WI38 (cell line): Measurements from ENCODE around the gene NDUFS1.
"Not testable (repeated sequence)": the region's sequence is repeated elsewhere in the genome, so short reads cannot be mapped to it uniquely, and the experiment has no call there.

ENCODE experiments used
- H3K4me3 ChIP-seq: 2 replicates; pipeline ENCODE4 v1.5.1; 2011; ENCODE audit warnings: low read depth, mild to moderate bottlenecking, control low read depth, low read length
- TF ChIP-seq, protein P1 (sequence below): IDR thresholded peaks from 2 replicates; pipeline ENCODE4 v1.5.1; 2012; ENCODE audit warnings: low read depth, mild to moderate bottlenecking, control low read depth, low read length

Gene NDUFS1

GRCh38 chr2:206176121-206176520 is 16.9 kb upstream of the NDUFS1 start:
- no peak overlapping the region for H3K4me3 ChIP-seq
- TF ChIP-seq, protein P1, sequence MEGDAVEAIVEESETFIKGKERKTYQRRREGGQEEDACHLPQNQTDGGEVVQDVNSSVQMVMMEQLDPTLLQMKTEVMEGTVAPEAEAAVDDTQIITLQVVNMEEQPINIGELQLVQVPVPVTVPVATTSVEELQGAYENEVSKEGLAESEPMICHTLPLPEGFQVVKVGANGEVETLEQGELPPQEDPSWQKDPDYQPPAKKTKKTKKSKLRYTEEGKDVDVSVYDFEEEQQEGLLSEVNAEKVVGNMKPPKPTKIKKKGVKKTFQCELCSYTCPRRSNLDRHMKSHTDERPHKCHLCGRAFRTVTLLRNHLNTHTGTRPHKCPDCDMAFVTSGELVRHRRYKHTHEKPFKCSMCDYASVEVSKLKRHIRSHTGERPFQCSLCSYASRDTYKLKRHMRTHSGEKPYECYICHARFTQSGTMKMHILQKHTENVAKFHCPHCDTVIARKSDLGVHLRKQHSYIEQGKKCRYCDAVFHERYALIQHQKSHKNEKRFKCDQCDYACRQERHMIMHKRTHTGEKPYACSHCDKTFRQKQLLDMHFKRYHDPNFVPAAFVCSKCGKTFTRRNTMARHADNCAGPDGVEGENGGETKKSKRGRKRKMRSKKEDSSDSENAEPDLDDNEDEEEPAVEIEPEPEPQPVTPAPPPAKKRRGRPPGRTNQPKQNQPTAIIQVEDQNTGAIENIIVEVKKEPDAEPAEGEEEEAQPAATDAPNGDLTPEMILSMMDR = no peak

GRCh38 chr2:206173147-206173546 is 13.9 kb upstream of the NDUFS1 start:
- H3K4me3 ChIP-seq = no peak overlapping the region

DNA sequence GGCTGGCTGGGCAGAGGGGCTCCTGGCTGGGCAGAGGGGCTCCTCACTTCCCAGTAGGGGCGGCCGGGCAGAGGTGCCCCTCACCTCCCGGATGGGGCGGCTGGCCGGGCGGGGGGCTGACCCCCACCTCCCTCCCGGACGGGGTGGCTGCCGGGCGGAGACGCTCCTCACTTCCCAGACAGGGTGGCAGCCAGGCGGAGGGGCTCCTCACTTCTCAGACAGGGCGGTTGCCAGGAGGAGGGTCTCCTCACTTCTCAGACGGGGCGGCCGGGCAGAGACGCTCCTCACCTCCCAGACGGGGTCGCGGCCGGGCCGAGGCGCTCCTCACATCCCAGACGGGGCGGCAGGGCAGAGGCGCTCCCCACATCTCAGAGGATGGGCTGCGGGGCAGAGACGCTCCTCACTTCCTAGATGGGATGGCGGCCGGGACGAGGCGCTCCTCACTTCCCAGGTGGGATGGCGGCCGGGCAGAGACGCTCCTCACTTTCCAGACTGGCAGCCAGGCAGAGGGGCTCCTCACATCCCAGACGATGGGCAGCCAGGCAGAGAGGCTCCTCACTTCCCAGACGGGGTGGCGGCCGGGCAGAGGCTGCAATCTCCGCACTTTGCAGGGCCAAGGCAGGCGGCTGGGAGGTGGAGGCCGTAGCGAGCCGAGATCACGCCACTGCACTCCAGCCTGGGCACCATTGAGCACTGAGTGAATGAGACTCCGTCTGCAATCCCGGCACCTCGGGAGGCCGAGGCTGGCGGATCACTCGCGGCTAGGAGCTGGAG is 12.6 kb upstream of the NDUFS1 start:
- H3K4me3 ChIP-seq = not testable (repeated sequence)

More at GRCh38 chr2:206173147-206173546, 13.9 kb upstream of the NDUFS1 start:
- TF ChIP-seq, protein P1 = no peak

- not testable (repeated sequence) for H3K4me3 ChIP-seq
Observed at GRCh38 chr2:206168230-206168629, 9.0 kb upstream of the NDUFS1 start.

DNA sequence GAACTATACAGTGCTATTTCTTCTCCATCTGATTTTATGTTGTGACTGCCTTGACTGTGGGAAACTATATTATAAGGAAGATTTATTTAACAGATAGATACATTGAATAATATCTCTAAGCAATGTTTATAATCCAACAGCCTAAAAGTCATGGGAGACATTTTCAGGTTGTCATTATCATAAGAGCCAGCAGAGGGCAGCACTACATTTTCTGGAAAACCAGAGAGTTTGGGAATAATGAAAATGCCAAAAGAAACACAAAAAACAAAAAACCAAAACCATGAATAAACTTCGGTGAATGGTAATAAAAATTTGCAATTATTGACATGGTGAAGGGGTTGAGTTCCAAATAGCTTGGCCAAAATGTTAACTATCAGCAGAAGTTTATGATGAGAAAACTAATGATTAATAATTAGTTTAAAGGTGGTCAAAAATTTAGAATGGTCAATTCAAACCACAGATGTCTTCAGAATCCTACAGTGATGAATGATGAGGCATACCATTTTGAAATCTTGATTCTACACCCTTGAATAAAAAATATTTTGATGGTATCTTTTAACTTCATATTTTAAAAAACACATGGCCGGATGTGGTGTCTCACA is 5.1 kb upstream of the NDUFS1 start:
- H3K4me3 ChIP-seq = no peak overlapping the region
- TF ChIP-seq, protein P1 = peak; percentile 27

DNA sequence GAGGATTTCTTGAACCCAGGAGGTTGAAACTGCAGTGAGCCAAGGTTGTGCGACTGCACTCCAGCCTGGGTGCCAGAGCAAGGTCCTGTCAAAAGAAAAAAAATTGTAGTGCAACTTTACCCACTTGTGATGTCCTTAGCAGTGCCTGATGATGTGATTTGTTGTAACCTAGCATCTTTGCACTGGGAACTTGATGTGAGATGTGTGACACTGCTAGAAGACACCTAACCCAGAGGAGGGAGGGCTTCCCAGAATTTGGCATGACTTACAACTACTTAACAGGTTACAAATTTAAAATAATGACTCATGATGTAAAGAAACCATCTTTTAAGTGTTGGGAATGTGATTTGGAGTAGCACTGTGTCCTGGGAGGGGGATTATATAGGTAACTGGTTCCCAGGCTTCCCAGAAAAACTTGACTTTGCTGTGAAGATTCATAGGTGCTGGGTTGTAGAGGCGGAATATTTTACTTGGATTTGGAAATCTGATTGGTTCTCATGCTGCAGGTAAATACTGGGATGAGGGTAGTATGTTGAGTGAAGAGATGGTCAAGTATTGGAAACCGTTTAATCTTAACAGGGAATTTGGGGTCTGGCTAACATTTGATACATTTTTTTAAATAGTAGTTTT is 4.1 kb upstream of the NDUFS1 start:
- TF ChIP-seq, protein P1 = no peak
- H3K4me3 ChIP-seq = no peak overlapping the region

DNA sequence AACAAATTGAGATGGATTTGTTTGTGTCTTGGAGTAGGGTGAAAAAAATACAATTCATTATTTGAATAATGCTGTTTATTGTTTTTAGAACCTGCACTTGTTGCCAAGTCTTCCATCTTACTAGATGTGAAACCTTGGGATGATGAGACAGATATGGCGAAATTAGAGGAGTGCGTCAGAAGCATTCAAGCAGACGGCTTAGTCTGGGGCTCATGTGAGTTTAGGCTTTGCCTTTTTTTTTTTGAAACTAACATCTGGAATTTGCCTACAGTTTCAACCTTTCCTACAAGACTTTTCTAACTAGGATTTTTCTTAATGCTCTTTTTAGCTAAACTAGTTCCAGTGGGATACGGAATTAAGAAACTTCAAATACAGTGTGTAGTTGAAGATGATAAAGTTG is 3.2 kb upstream of the NDUFS1 start:
- H3K4me3 ChIP-seq = not testable (repeated sequence)

GRCh38 chr2:206160807-206161179 is 1.5 kb upstream of the NDUFS1 start:
- TF ChIP-seq, protein P1 = no peak
- peak overlapping the region; percentile 99 for H3K4me3 ChIP-seq
